Loucy (cell line): Measurements from ENCODE around the gene RPL19.

Experiments used
- H2AFZ ChIP-seq: fragments of 200-600 bp; sonication (generic); 2 replicates; pipeline ENCODE4 v1.6.0; 2016; ENCODE audit warnings: antibody characterized with exemption, mild to moderate bottlenecking, low read length, moderate library complexity
- H3F3A ChIP-seq: fragments of 200-600 bp; 2 replicates; pipeline ENCODE4 v1.6.0; 2016; ENCODE audit warnings: antibody characterized with exemption, low read depth, mild to moderate bottlenecking
- H3K27me3 ChIP-seq: fragments of 200-600 bp; sonication (generic); 2 replicates; pipeline ENCODE4 v1.6.1; 2014; ENCODE audit warnings: low read length, mild to moderate bottlenecking; ENCODE audit not compliant: insufficient read depth, poor library complexity, severe bottlenecking
- H3K36me3 ChIP-seq: fragments of 200-600 bp; sonication (generic); 2 replicates; pipeline ENCODE4 v1.6.1; 2016; ENCODE audit warnings: low read length; ENCODE audit not compliant: insufficient read depth
- H3K4me1 ChIP-seq: fragments of 200-600 bp; sonication (generic); 2 replicates; pipeline ENCODE4 v1.5.1; 2014; ENCODE audit warnings: low read length, mild to moderate bottlenecking; ENCODE audit not compliant: insufficient read depth, poor library complexity, severe bottlenecking
- H3K4me2 ChIP-seq: fragments of 200-600 bp; sonication (generic); 2 replicates; pipeline ENCODE4 v1.6.0; 2014; ENCODE audit warnings: antibody characterized with exemption, low read length, low read depth, mild to moderate bottlenecking; ENCODE audit not compliant: poor library complexity, severe bottlenecking
- H3K4me3 ChIP-seq: fragments of 200-600 bp; sonication (generic); 2 replicates; pipeline ENCODE4 v1.5.1; 2014; ENCODE audit warnings: low read length, mild to moderate bottlenecking, mixed read lengths; ENCODE audit not compliant: poor library complexity, severe bottlenecking
- H3K79me2 ChIP-seq: fragments of 200-600 bp; sonication (generic); 2 replicates; pipeline ENCODE4 v1.6.1; 2014; ENCODE audit warnings: low read length; ENCODE audit not compliant: insufficient read depth
- H3K9ac ChIP-seq: fragments of 200-600 bp; sonication (generic); 2 replicates; pipeline ENCODE4 v1.6.0; 2014; ENCODE audit warnings: mild to moderate bottlenecking, low read depth, low read length, moderate library complexity; ENCODE audit not compliant: poor library complexity, severe bottlenecking
- H3K9me2 ChIP-seq: fragments of 200-600 bp; sonication (generic); replicated peaks from 2 replicates; pipeline ENCODE4 v1.6.1; 2016; ENCODE audit warnings: low read depth, low read length, mixed read lengths
- H3K9me3 ChIP-seq: fragments of 200-600 bp; sonication (generic); 2 replicates; pipeline ENCODE4 v1.6.1; 2014; ENCODE audit warnings: mild to moderate bottlenecking, antibody characterized with exemption, low read length, low read depth; ENCODE audit not compliant: insufficient read depth
- H4K20me1 ChIP-seq: fragments of 200-600 bp; sonication (generic); 2 replicates; pipeline ENCODE4 v1.6.0; 2014; ENCODE audit warnings: antibody characterized with exemption, low read length, mild to moderate bottlenecking; ENCODE audit not compliant: insufficient read depth, poor library complexity, severe bottlenecking
- EZH2phosphoT487 ChIP-seq: fragments of 200-600 bp; IDR thresholded peaks from 2 replicates; pipeline ENCODE4 v1.6.1; 2018; ENCODE audit warnings: antibody characterized with exemption, mild to moderate bottlenecking, moderate library complexity, borderline replicate concordance
- TF ChIP-seq, protein P1 (sequence below): fragments of 200-600 bp; sonication (generic); conservative IDR thresholded peaks from 2 replicates; pipeline ENCODE4 v1.5.1; 2014; ENCODE audit warnings: mild to moderate bottlenecking, antibody characterized with exemption, low read length

Gene RPL19

DNA sequence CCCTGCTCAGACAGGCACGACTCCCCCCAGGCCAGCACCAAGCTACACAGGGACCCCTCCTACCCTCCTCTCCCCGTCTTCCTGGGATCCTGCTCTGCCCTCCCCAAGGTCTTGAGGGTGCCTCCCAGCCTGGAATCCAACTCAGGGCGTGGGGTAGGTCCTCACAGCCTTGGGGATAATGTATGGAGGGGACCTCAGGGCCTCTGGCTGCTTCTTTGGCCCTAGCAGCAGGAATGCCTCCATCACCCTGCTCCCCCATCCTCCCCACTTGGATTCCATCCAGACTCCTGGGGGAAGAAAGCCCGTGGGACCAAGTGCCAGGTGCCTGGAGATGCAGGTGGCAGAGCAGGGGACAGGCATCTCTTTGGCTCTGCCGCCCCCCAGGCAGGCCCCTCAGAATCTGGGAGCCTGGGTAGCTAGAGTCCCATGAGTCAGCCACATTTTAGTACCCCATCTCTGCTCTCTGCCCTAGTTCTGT lies 36.4 kb downstream of the RPL19 start:
- Histone ChIP-seq H2AFZ (no peak overlapping the region), H3K4me3 (no peak overlapping the region), H3K27me3 (no peaks in the 10 kb centered on the region), H3K79me2 (no peaks in the 10 kb centered on the region), H3K36me3 (no peaks in the 10 kb centered on the region), H3K4me1 (peaks cover 28% of the 10 kb centered on the region), H3F3A (no peaks in the 10 kb centered on the region), H3K4me2 (no peak overlapping the region), H4K20me1 (no peaks in the 10 kb centered on the region), H3K9me2 (no peaks in the 10 kb centered on the region), H3K9me3 (no peaks in the 10 kb centered on the region), H3K9ac (no peak overlapping the region)
- TF ChIP-seq EZH2phosphoT487, result no peak
- TF ChIP-seq, protein P1, sequence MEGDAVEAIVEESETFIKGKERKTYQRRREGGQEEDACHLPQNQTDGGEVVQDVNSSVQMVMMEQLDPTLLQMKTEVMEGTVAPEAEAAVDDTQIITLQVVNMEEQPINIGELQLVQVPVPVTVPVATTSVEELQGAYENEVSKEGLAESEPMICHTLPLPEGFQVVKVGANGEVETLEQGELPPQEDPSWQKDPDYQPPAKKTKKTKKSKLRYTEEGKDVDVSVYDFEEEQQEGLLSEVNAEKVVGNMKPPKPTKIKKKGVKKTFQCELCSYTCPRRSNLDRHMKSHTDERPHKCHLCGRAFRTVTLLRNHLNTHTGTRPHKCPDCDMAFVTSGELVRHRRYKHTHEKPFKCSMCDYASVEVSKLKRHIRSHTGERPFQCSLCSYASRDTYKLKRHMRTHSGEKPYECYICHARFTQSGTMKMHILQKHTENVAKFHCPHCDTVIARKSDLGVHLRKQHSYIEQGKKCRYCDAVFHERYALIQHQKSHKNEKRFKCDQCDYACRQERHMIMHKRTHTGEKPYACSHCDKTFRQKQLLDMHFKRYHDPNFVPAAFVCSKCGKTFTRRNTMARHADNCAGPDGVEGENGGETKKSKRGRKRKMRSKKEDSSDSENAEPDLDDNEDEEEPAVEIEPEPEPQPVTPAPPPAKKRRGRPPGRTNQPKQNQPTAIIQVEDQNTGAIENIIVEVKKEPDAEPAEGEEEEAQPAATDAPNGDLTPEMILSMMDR, result no peak

DNA sequence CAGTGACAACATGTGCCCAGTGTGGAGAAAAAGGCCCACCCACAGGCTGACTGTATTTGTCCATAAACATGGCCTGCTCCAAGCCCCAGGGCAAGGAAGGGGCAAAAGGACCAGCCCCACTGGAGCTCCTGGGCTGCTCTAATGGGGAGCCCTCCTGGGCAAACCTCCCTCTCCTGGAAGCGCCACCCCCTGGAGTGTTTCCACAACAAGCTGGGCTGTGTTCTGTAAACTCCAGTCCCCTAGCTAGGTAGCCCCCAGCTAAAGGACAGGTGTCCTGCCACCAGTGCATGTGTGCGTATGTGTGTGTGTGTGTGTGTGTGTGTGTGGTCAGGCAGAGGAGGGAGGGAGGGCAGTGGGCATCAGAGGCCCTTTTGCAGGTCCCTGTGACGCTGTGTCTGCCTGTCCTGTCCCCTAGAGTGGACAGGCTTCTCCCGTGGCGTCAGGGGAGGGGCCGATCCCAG lies 36.9 kb downstream of the RPL19 start:
- Histone ChIP-seq H3K4me3 (no peak overlapping the region), H3K9me2 (no peaks in the 10 kb centered on the region), H3K27me3 (no peaks in the 10 kb centered on the region), H2AFZ (no peak overlapping the region), H3K4me2 (no peak overlapping the region), H3F3A (no peaks in the 10 kb centered on the region), H4K20me1 (no peaks in the 10 kb centered on the region), H3K9me3 (no peaks in the 10 kb centered on the region), H3K4me1 (peaks cover 23% of the 10 kb centered on the region), H3K36me3 (no peaks in the 10 kb centered on the region), H3K9ac (no peak overlapping the region), H3K79me2 (no peaks in the 10 kb centered on the region)
- no peak for TF ChIP-seq EZH2phosphoT487
- TF ChIP-seq, protein P1, result no peak

DNA sequence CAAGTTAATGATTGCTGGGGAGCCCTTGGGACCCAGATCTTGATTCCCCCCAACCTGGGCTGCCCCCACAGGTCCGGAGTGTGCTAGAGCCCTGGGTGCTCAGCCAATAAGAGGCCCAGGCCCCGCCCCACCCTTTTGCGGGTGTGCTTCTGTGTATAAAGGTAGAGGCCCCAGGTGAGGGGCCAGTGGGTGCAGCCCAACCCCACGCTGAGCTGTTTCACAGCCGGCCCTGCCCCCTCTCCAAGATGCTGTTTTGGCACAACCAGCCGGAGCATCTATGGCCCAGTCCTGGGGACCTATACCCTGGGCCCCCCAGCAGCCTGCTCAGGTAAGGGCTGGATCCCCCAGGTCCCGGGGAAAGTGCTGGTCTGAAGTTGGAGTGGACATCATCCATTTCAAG lies 37.5 kb downstream of the RPL19 start:
- Histone ChIP-seq H3F3A (no peaks in the 10 kb centered on the region), H3K9ac (no peak overlapping the region), H3K9me2 (no peaks in the 10 kb centered on the region), H3K27me3 (no peaks in the 10 kb centered on the region), H3K79me2 (no peaks in the 10 kb centered on the region), H3K36me3 (no peaks in the 10 kb centered on the region), H4K20me1 (no peaks in the 10 kb centered on the region), H3K4me1 (peaks cover 19% of the 10 kb centered on the region), H2AFZ (no peak overlapping the region), H3K4me3 (no peak overlapping the region), H3K4me2 (no peak overlapping the region), H3K9me3 (no peaks in the 10 kb centered on the region)
- TF ChIP-seq, protein P1, result no peak
- no peak for TF ChIP-seq EZH2phosphoT487
